GM12874 (cell line): ENCODE data around the gene MCM3.

Experiments
- CTCF ChIP-seq: IDR thresholded peaks from 2 replicates; pipeline ENCODE4 v1.5.1; 2011; ENCODE audit warnings: low read depth, mild to moderate bottlenecking, control low read depth, low read length, moderate library complexity; ENCODE audit not compliant: insufficient read depth

MCM3 gene

DNA sequence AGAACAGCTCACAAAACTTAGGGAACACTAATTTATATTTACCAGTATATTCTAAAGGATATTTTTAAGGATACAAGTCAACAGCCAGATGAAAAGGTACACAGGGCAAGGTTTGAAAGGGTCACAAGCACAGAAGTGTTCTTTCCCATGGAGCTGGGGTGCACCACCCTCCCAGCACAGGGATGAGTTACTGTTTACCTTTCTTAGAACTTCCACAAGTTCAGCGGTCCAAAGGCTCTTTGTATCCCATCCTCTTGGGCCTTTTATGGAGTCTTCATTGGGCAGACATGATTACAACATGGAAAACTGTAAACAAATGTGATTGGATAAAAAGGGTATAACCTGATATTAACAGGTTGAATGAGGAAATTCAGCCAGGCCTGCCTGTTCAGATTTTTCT, 39.1 kb downstream of the MCM3 start:
- TF ChIP-seq CTCF: no peak

DNA sequence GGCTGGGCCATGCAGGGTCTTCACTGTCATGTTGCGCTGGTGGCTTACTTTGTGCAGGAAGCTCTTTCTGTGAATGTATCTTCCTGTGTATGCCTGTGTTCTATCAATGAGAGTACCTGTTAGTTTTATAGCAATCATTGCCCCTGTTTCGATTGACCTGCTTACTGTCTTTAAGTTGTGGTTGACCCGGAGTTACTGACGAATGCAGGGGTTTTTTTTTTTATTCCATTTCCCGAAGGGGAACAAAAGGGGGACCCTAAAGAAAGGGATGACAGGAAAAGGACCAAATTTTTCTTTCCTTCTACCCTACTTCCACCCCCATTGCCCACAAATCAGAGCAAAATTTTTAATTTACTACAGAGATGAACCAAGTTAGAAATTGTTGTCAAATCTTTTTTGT, 40.1 kb downstream of the MCM3 start, which contains the start of gene IL17F:
TSS of gene IL17F (minus strand) at position 101 of the 400 bp plus-strand sequence. CDS start at position 30, 71 bp downstream.
- TF ChIP-seq CTCF: no peak

DNA sequence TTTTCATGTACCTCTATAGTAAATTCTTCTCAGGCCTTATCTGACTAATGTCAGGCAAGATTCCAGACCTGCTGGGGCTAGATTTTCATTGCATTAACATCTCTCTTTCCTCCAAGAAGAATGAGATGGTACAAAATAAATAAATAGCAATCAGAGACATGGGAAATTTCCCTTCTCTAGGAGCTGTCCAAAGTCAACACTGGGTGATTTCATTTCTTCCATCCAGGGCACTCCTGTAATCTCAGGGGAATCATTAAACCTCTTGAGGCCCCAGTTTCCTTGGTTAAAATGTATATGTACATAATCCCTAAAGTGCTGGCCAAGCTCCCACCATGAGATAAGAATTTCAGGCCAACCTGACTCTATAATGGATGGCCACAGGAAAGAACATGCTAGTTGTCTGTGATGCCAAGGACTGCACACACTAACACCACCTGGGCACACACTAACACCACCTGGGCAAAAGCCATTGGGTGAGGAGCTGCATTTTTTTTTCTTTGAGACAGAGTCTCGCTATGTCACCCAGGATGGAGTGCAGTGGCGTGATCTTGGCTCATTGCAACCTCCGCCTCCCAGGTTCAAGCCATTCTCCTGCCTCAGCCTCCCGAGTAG, 41.2 kb downstream of the MCM3 start:
- TF ChIP-seq CTCF: no peak

DNA sequence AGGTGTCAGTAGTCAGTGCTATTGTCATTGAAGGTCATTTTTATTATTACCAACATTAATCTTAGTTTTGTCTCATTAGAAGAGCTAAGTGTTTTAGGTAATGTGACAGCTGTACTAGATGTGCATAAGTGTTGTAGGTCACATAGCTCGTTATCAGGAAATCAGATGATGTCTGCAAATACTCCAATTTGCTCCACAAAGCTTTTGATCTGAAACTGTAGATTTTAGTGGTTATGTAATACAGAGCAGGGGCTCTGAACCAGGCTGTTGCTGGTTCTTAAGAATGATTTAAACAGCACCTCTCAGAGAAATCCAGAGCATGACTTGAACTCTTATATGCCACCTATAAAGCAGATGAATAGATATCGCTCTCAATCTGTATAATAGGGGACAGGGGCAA, 42.7 kb downstream of the MCM3 start:
- TF ChIP-seq CTCF: no peak

- peak; percentile 49 for TF ChIP-seq CTCF
These were observed 50.3 kb downstream of the MCM3 start for GRCh38 chr6:52233975-52234823.

GRCh38 chr6:52233005-52233404, 51.5 kb downstream of the MCM3 start:
- no peak for TF ChIP-seq CTCF

DNA sequence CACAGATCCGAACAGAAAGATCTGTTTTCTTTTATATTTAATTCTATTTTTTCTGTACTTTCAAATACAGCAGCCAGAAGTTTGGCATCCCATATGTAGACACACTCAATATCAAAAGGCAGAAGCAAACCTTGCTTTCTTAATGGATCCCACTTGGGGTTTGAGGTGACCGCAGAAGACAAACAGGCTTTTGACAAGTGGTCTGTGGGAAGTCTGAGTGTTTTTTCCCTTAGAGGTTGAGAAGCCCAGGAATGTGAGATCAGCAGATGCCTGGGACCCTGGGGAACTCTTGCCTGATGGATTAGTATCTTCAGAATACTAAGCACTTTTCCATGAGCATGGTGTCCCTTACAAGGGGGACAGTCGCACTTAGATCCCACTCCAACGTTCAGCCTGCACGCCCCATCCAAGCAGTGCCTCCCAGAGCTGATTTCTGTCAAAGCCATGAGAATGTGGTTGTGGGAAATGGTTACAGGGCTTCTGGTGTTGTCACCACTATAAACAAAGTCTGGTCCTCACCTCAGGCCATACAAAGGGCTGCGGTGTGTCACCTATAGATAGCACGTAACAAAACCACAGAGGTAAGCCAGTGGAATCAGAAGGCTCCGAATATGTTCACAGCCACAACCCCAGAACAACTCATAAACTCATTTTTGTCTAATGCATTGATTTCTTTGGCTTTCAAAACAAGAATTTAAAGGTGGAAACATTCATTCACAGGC, 53.0 kb downstream of the MCM3 start:
- TF ChIP-seq CTCF: no peak
